NT2/D1 (cell line): ENCODE measurements around the gene ATP9A.
"Not testable (repeated sequence)": the region's sequence is repeated elsewhere in the genome, so short reads cannot be mapped to it uniquely, and the experiment has no call there.

Experiments used
- SUZ12 ChIP-seq: IDR thresholded peaks from 2 replicates; pipeline ENCODE4 v1.6.1; 2011; ENCODE audit not compliant: insufficient read length, insufficient read depth; ENCODE audit errors: extremely low read depth
- YY1 ChIP-seq: IDR thresholded peaks from 2 replicates; pipeline ENCODE4 v1.6.1; 2011; ENCODE audit not compliant: insufficient read length, insufficient read depth
- ZNF274 ChIP-seq: IDR thresholded peaks from 2 replicates; pipeline ENCODE4 v1.6.1; 2011; ENCODE audit warnings: mild to moderate bottlenecking, low read depth, low read length

- not testable (repeated sequence) for TF ChIP-seq YY1, SUZ12, ZNF274
Observed at GRCh38 chr20:51738261-51738660, 29.9 kb downstream of the ATP9A start.
